Measurements from ENCODE around the gene TMEM178B.
"Not testable (repeated sequence)": the region's sequence is repeated elsewhere in the genome, so short reads cannot be mapped to it uniquely, and the experiment has no call there.

The TMEM178B gene

DNA sequence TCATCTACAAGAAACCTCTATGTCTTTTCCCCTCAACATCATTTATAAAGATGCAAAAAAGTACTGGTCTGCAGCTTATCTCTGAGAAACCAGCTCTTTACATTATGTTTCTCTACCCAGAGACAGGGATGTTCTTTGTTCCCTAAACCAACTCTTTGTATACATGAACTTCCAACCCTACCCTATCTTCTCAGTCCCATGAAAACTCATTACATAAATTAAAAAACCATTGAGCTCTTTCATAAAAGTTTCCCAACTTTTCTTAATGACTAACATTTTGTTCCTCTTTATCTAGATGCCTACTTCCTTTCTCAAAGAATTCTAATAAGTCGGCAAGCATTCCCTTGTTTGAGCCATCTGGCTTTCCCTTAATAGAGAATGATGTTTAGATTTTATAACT lies 284.5 kb downstream of the TMEM178B start:
- no peak for DNase-seq (ENCODE audit: low read depth)

- no peak for DNase-seq (ENCODE audit: low read depth)
These were observed 285.4 kb downstream of the TMEM178B start for GRCh38 chr7:141359262-141359661.

DNA sequence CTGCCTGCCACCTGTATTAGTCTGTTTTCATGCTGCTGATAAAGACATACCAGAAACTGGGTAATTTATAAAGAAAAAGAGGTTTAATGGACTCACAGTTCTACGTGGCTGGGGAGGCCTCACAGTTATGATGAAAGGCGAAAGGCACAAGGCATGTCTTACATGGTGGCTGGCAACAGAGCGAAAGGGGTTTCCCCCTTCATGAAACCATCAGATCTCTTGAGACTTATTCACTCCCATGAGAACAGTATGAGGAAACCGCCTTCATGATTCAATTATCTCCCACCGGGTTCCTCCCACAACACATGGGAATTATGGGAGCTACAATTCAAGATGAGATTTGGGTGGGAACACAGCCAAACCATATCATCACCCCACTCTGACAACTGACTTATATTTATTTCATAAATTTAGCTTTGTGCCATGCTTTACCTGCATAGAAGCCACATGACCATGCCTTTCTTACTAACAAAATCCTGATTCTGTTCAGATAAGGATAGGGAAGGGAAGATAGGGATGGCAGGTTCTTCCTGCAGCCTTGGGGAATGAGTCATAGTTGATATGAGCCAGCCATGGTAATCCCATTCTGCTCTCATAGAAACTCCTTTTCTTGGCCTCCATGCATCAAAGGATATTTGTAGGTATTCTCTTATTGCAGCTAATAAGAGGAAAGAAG lies 286.0 kb downstream of the TMEM178B start:
- no peak for DNase-seq (ENCODE audit: low read depth)

GRCh38 chr7:141360416-141360760 lies 286.5 kb downstream of the TMEM178B start:
- DNase-seq (ENCODE audit: low read depth) = no peak

DNA sequence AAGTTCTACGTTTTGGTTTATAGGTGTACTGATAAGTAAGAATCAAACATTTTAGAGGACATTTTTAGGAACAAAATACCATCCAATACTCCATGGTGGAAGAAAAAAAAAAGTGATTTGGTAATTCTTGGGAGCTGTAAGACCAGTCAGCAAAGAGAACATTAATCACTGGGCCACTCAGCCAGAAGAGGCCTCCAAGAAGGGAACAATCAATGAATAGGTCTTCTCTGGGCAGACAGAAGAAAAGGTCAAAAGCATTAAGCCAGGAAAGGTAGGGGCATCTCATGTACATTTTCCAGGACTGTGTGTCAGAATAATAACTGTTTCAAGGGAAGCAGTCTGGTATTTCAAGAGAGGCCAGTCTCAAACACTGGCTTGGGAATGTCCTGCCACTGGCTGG lies 286.9 kb downstream of the TMEM178B start:
- no peak for DNase-seq (ENCODE audit: low read depth)

GRCh38 chr7:141361479-141361878 lies 287.6 kb downstream of the TMEM178B start:
- DNase-seq (ENCODE audit: low read depth) = no peak

DNA sequence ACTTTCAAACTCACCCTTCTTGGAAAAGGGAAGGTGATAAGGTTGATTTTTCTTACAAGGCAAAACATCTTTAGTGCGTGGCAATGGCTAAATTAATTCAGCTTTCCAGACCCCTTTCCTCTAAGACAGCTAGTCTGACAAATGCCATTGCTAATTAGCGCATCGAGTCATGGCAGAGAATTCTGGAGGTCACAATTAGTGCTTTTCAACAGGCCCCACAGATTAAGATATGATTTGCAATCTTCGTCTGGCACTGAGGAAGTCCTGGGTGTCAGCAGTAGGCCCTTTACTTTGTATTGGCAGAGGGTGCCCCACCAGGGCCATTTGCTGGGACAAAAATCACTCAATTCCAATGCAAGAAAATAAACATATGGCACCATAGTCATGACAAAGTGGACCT lies 288.1 kb downstream of the TMEM178B start:
- DNase-seq (ENCODE audit: low read depth) = no peak

DNA sequence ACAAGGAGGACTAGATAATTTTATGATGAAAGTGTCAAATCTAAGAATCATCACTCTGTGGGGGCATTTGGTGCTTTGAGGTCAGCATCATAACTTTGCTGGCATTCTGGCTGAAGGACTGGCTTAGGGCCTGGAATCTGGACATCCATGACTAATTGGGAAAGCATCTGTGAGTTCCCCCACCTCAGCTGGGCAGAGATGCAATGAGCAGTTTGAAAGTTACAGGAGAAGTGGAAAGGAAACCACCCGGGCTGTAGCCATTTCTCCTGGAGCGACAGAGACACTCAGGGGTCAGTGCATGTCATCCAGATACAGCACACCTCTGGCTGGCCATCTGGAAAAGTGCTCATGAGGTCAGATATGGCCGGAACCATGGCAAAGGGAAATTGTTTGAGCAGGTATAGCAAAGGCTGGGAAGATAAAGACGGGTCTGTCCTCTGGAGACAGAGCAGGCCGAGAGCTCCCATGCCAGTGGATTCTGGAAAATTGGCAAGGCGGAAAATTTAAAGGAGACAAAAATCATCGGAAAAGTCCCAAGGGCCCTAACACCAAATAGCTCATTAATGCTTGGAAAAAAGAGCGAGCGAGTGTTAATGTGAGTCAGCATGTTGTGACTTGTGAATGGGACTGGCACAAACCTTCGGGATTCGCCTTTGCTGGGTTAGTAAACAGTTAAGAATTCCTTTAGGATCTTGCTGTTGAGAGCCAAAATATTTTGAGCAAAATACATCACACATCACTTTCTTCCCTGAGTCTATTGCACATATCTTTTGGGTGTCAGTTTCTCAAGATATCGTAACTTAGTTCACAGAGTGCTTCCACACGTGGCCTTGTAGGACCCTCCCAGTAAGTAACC lies 288.9 kb downstream of the TMEM178B start:
- no peak for DNase-seq (ENCODE audit: low read depth)

DNA sequence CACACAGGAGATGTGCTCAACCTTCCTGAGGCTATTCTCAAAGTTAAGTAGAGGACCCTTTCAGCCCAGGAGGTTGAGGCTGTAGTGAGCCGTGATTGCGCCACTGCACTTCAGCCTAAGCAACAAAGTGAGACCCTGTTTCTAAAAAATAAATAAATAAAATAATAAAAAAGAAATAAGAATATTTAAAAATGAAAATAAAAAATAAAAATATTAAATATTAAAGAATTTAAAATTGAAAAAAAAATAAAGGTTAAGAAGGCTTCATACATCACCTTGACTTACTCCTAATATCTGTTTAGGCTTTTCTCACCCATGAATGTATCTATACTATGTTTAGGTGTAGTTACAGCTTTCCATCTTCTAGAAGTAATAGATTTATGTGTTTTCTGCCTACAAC lies 289.9 kb downstream of the TMEM178B start:
- no peak for DNase-seq (ENCODE audit: low read depth)

DNA sequence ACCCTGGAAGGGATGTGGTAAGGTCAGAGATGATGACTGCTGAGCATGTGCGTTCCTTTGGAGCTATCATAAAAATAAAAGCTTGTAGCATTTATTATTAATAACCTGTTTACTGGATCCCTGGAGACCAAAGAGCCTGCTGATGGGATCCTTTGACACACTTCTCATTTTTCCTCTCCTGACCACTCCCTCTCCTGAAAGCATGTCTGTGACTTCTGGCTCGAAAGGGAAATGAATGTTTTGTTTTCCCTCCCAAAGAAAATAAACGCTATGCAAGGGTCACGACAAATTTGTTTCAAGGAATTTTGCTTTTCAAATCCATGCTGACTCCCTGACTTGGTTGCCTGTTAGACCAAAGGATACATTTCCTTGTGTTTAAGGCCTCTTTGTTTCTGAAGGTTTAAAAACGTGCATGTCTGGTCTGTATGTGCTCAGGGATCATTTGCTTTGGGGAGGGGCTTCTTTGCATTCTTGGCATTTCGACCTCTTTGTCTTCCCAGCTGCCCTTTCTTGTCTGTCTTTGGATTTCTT lies 292.3 kb downstream of the TMEM178B start:
- no peak for DNase-seq (ENCODE audit: low read depth)

GRCh38 chr7:141369422-141369821 lies 295.6 kb downstream of the TMEM178B start:
- no peak for DNase-seq (ENCODE audit: low read depth)

DNA sequence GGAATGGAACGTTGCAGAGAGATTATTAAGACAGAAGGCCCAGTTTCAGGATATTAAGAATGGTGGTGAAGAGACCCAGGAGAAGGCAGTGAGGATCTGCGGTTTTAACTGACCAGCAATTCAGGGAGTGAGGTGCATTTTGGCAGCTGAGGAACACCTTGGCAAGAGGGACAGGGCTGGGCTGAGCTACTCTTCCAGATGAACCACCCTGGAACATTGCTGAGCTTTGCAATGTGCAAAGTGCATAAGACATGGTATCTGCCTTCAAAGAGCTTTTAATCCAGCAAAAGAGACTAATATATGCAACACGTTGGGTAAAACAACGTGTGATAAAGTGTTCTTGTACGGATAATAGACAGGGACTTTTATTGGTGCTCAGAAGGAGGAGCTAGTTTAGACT lies 296.3 kb downstream of the TMEM178B start:
- DNase-seq (ENCODE audit: low read depth) = no peak

- DNase-seq (ENCODE audit: low read depth) = no peak
These were observed 296.8 kb downstream of the TMEM178B start for GRCh38 chr7:141370650-141371049.

DNA sequence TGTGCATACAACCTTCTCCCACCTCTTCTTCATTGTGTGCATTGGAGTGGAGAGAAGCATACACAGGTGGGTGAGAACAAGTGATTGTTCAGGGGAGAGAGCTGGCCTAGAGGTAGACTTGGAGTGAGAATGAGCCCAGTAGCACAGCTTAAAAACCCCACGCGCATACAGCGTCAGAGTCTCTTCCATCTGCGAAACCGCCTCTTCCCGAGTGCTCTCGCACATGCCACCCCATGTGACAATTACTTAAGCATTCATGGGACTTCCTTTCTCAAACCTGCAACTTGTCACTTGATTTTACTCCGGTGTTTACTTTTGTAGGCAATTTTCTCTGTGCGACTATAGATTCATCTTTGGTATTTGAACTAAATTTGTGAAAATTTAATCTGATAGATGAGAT lies 300.6 kb downstream of the TMEM178B start:
- DNase-seq (ENCODE audit: low read depth) = no peak

GRCh38 chr7:141375442-141375841 lies 301.6 kb downstream of the TMEM178B start:
- no peak for DNase-seq (ENCODE audit: low read depth)

DNA sequence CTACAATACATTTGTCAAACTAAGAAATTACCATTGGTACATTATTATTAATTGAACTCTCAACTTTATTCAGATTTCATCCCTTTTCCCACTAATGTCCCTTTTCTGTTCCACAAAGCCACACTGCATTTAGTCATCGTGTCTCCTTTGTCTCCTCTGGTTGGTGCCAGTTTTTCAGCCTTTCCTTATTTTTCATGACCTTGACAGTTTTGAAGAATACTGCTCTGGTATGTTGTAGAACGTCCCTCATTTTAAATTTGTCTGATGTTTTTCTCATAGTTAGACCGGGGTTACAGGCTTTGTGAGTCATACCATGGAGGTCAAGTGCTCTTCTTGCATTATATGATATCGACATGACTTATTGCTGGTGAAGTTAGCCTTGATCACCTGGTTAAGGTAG lies 304.0 kb downstream of the TMEM178B start:
- DNase-seq (ENCODE audit: low read depth) = no peak

DNA sequence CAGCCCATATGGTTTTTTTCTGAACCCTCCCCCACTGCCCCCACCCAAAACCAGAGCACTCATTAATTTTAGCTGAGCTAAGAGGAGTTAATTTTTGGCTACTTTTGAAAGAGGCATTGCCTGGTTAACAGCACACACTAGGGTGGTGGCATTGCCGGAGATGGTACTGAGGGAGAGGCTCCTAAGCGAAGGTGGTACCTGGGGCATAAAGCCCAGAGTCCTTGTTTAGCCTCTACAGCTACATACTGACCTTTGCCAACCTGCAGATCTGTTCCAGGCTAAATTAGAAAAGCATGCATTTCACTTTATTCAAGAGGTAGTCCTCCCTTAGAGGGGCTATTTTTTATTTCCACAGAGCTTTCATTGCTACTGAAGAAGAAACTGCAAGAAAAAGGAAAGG lies 304.5 kb downstream of the TMEM178B start:
- DNase-seq (ENCODE audit: low read depth) = no peak

- no peak for DNase-seq (ENCODE audit: low read depth)
These were observed 308.0 kb downstream of the TMEM178B start for GRCh38 chr7:141381794-141382427.

- not testable (repeated sequence) for DNase-seq (ENCODE audit: low read depth)
These were observed 309.5 kb downstream of the TMEM178B start for GRCh38 chr7:141383356-141383755.

DNA sequence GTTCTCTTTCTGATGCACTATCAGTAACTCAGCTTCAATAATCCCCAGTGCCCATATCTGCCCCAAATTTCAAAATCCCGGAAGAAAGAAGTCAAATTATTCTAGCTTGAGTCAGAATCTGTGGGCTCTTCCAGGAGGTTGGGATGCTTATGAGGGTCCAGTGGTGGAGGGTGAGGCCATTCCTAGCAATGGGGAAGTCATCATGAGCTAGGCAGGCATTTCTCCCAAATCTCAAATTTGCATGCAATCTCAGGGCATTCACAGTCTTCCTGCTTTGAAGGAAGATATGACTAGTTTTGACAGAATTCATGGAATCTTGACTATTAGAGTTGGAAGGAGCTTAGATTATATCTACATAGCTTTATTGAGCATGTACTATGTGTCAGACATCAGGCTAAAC lies 313.0 kb downstream of the TMEM178B start:
- no peak for DNase-seq (ENCODE audit: low read depth)

- no peak for DNase-seq (ENCODE audit: low read depth)
These were observed 313.8 kb downstream of the TMEM178B start for GRCh38 chr7:141387521-141388217.

DNA sequence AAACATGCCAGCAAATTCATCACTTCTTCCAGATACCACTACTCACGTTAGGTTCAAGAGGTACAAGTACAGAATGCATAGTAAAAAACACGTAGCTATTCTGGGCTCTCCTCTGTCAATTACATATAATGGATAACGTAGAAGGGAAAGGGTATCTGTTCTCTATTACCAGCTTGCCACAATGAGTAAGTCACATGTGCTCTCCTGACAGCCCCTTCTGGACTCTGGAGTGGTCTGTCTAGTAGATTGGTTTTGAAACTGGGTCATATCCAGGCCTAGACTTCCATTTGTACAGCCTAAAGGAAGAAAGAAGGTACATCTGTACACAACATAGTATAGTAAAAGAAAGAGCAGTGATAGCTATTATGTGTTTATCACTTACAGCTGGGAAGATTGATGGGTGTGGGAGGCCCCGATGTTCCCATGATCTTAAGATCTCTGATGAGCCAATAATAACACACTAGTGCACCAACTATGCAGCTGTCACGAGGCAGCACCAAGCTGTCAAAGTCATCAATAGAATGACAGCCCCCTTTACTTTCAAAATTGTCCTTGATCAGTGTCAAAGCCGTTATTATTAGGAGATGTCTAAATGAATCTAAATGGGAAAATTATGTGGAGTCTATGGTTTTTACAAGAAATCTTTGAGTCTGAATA lies 315.4 kb downstream of the TMEM178B start:
- DNase-seq (ENCODE audit: low read depth) = no peak
